Measurements from ENCODE around the gene NISCH.

The NISCH gene

GRCh38 chr3:52455283-52456168, at the start of gene NISCH:
Gene NISCH (plus strand): TSS chr3:52455604. CDS start chr3:52455642, 38 bp downstream.
- DNase-seq, result peak; percentile 90

- DNase-seq, result no peak
Observed at GRCh38 chr3:52406231-52406661, 49.2 kb upstream of the NISCH start.

- DNase-seq, result no peak
Observed at GRCh38 chr3:52406791-52407510, 48.5 kb upstream of the NISCH start.

GRCh38 chr3:52407779-52408178, 47.6 kb upstream of the NISCH start:
- DNase-seq, result no peak

GRCh38 chr3:52408466-52408865, 46.9 kb upstream of the NISCH start:
- DNase-seq, result no peak

- no peak for DNase-seq
Observed at GRCh38 chr3:52415800-52416199, 39.6 kb upstream of the NISCH start.

- no peak for DNase-seq
Observed at GRCh38 chr3:52420388-52420787, 35.0 kb upstream of the NISCH start.

- DNase-seq, result no peak
Observed at GRCh38 chr3:52422669-52423068, 32.7 kb upstream of the NISCH start.

GRCh38 chr3:52423173-52423572, 32.2 kb upstream of the NISCH start:
- DNase-seq, result no peak

- DNase-seq, result peak; percentile 91
Observed at GRCh38 chr3:52428151-52429005, 27.0 kb upstream of the NISCH start.

GRCh38 chr3:52429031-52429430, 26.4 kb upstream of the NISCH start:
- DNase-seq, result no peak

GRCh38 chr3:52429779-52430415, 25.5 kb upstream of the NISCH start:
- no peak for DNase-seq

GRCh38 chr3:52430416-52430810, 25.0 kb upstream of the NISCH start:
- no peak for DNase-seq

GRCh38 chr3:52431459-52432223, 23.8 kb upstream of the NISCH start:
- DNase-seq, result no peak

- DNase-seq, result no peak
Observed at GRCh38 chr3:52432225-52432624, 23.2 kb upstream of the NISCH start.

GRCh38 chr3:52432691-52433141, 22.7 kb upstream of the NISCH start:
- DNase-seq, result no peak

- DNase-seq, result peak; percentile 60
Observed at GRCh38 chr3:52433328-52433995, 21.9 kb upstream of the NISCH start.

GRCh38 chr3:52433996-52434479, 21.4 kb upstream of the NISCH start:
- no peak for DNase-seq

GRCh38 chr3:52434491-52435115, 20.8 kb upstream of the NISCH start:
- no peak for DNase-seq

All from NCI-H82 (cell line).